GM19372 (cell line): ENCODE measurements around the gene EFNA3.

Experiments used
- ATAC-seq: cut with Tn5 transposase; IDR thresholded peaks from one replicate; pipeline ENCODE4 v1.9.1; 2021; ENCODE audit warnings: mild to moderate bottlenecking, low read depth, moderate library complexity; ENCODE audit not compliant: unreplicated experiment

The EFNA3 gene

GRCh38 chr1:155082301-155083051, 3.8 kb downstream of the EFNA3 start:
- ATAC-seq, result no peak

- ATAC-seq, result no peak
Observed at GRCh38 chr1:155083052-155083541, 4.5 kb downstream of the EFNA3 start.

GRCh38 chr1:155083865-155084721, 5.5 kb downstream of the EFNA3 start:
- no peak for ATAC-seq

- ATAC-seq, result peak; percentile 79
Observed at GRCh38 chr1:155084722-155085503, 6.3 kb downstream of the EFNA3 start.

GRCh38 chr1:155085504-155086127, 7.0 kb downstream of the EFNA3 start:
- no peak for ATAC-seq

- no peak for ATAC-seq
Observed at GRCh38 chr1:155086128-155086741, 7.6 kb downstream of the EFNA3 start.

- no peak for ATAC-seq
Observed at GRCh38 chr1:155086856-155087535, 8.4 kb downstream of the EFNA3 start.

- ATAC-seq, result no peak
Observed at GRCh38 chr1:155091071-155092051, 12.7 kb downstream of the EFNA3 start.

GRCh38 chr1:155092131-155092530, 13.5 kb downstream of the EFNA3 start:
- ATAC-seq, result no peak

GRCh38 chr1:155092641-155093040, 14.0 kb downstream of the EFNA3 start:
- no peak for ATAC-seq

- no peak for ATAC-seq
Observed at GRCh38 chr1:155093911-155094621, 15.4 kb downstream of the EFNA3 start.

- no peak for ATAC-seq
Observed at GRCh38 chr1:155094622-155094948, 15.9 kb downstream of the EFNA3 start.

- no peak for ATAC-seq
Observed at GRCh38 chr1:155099331-155099730, 20.7 kb downstream of the EFNA3 start.

GRCh38 chr1:155103325-155103724, 24.7 kb downstream of the EFNA3 start:
- no peak for ATAC-seq

GRCh38 chr1:155104605-155105534, 26.2 kb downstream of the EFNA3 start:
- no peak for ATAC-seq

- ATAC-seq, result no peak
Observed at GRCh38 chr1:155105604-155106011, 27.0 kb downstream of the EFNA3 start.

- no peak for ATAC-seq
Observed at GRCh38 chr1:155106862-155107261, 28.2 kb downstream of the EFNA3 start.
